ENCODE data around the gene WDR35.

WDR35 gene

DNA sequence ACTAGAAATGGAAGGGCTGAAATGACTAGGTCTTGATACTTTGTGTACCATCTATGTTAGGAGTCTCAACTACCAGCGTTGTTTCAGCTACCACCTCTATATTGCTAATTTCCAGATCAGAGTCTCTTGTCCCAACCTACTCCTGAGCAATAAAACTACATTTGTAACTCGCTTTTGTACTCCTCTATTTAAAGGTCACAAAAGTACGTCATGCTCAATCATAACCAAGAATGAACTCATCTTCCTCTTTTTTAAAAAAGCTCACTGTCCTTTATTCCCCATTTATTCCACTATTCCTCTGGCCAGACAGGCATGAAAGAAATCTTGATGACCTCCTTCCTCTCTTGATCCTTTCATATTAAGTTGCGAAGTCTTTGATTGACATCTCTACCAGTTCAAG is 33.8 kb upstream of the WDR35 start:
- TF ChIP-seq CTCF (IDR thresholded peaks at IDR 0.05), result no peak
- Mint-ChIP-seq H3K36me3 (ENCODE audit: low read depth) (peaks cover 56% of the 10 kb centered on the region), H3K4me3 (no peak overlapping the region), H3K27ac (no peak overlapping the region), H3K27me3 (ENCODE audit: low read depth, poor library complexity) (no peaks in the 10 kb centered on the region), H3K9me3 (peaks cover 44% of the 10 kb centered on the region), H3K4me1 (no peaks in the 10 kb centered on the region)
- no peak for DNase-seq

- no peak for TF ChIP-seq CTCF (IDR thresholded peaks at IDR 0.05)
- H3K27me3 Mint-ChIP-seq (ENCODE audit: low read depth, poor library complexity), result peaks cover 5% of the 10 kb centered on the region
- peaks cover 41% of the 10 kb centered on the region for H3K9me3 Mint-ChIP-seq
- no peak overlapping the region for H3K27ac Mint-ChIP-seq
- no peaks in the 10 kb centered on the region for H3K4me1 Mint-ChIP-seq
- no peak overlapping the region for H3K4me3 Mint-ChIP-seq
- no peak for DNase-seq
- peaks cover 40% of the 10 kb centered on the region for H3K36me3 Mint-ChIP-seq (ENCODE audit: low read depth)
These were observed 31.6 kb upstream of the WDR35 start for GRCh38 chr2:20021405-20022009.

- no peak for TF ChIP-seq CTCF (IDR thresholded peaks at IDR 0.05)
- H3K36me3 Mint-ChIP-seq (ENCODE audit: low read depth), result peaks cover 36% of the 10 kb centered on the region
- no peaks in the 10 kb centered on the region for H3K4me1 Mint-ChIP-seq
These were observed 29.8 kb upstream of the WDR35 start for GRCh38 chr2:20019747-20020146.

DNA sequence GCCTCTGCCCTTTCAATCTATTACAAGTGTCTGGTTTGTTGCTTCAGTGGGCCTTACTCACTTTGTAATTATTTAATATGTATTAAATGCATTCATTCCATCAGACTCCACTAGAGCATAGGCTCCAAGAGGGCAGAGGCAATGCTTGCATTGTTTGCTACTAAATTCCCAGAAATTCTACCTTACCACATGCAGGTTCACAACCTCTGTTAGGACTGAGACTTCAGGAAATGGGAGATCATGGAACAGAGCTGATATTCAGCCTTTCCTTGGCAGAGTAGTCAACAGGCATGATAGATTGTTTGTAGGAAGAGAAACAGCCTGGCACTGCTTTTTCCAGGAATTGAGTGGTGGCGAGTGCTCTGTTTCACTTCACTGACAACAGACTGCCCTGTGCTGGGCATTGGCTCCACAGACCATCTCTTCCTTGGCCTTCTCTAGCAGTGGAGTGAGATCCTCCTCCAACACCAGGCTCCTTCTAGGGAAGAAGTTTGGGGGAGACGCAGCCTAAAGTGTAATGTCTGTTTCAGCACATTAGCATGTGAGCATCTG is 28.8 kb upstream of the WDR35 start:
- no peak overlapping the region for H3K4me3 Mint-ChIP-seq
- H3K27ac Mint-ChIP-seq, result no peak overlapping the region
- H3K9me3 Mint-ChIP-seq, result peaks cover 48% of the 10 kb centered on the region
- H3K4me1 Mint-ChIP-seq, result peaks cover under 1% of the 10 kb centered on the region
- peaks cover 27% of the 10 kb centered on the region for H3K36me3 Mint-ChIP-seq (ENCODE audit: low read depth)
- no peak for DNase-seq
- no peak for TF ChIP-seq CTCF (IDR thresholded peaks at IDR 0.05)
- H3K27me3 Mint-ChIP-seq (ENCODE audit: low read depth, poor library complexity), result peaks cover 10% of the 10 kb centered on the region

More at GRCh38 chr2:20019747-20020146, 29.8 kb upstream of the WDR35 start:
- H3K27ac Mint-ChIP-seq, result no peak overlapping the region
- H3K27me3 Mint-ChIP-seq (ENCODE audit: low read depth, poor library complexity), result peaks cover 5% of the 10 kb centered on the region
- no peak overlapping the region for H3K4me3 Mint-ChIP-seq
- peaks cover 41% of the 10 kb centered on the region for H3K9me3 Mint-ChIP-seq
- DNase-seq, result no peak

GRCh38 chr2:20016346-20016745 is 26.4 kb upstream of the WDR35 start:
- H3K27ac Mint-ChIP-seq, result no peak overlapping the region
- H3K4me3 Mint-ChIP-seq, result no peak overlapping the region
- DNase-seq, result no peak
- peaks cover 10% of the 10 kb centered on the region for H3K36me3 Mint-ChIP-seq (ENCODE audit: low read depth)
- H3K9me3 Mint-ChIP-seq, result peaks cover 33% of the 10 kb centered on the region
- no peak for TF ChIP-seq CTCF (IDR thresholded peaks at IDR 0.05)
- peaks cover 26% of the 10 kb centered on the region for H3K27me3 Mint-ChIP-seq (ENCODE audit: low read depth, poor library complexity)
- peaks cover 16% of the 10 kb centered on the region for H3K4me1 Mint-ChIP-seq

GRCh38 chr2:20015482-20016083 is 25.7 kb upstream of the WDR35 start:
- TF ChIP-seq CTCF (IDR thresholded peaks at IDR 0.05), result peak; percentile 60
- H3K4me3 Mint-ChIP-seq, result no peak overlapping the region
- H3K36me3 Mint-ChIP-seq (ENCODE audit: low read depth), result peaks cover 6% of the 10 kb centered on the region
- DNase-seq, result no peak
- peaks cover 22% of the 10 kb centered on the region for H3K4me1 Mint-ChIP-seq
- peaks cover 32% of the 10 kb centered on the region for H3K27me3 Mint-ChIP-seq (ENCODE audit: low read depth, poor library complexity)
- H3K9me3 Mint-ChIP-seq, result peaks cover 26% of the 10 kb centered on the region
- no peak overlapping the region for H3K27ac Mint-ChIP-seq

Data from nephron progenitor cell (in vitro differentiated cells).